Stimulated activated CD8-positive, alpha-beta memory T cell treated with anti-CD3 and anti-CD28 coated beads, Interleukin-15, amount 100 ng/mL, for 24 hours (primary cell): Measurements from ENCODE around the gene COL12A1.
A peak's percentile ranks its signal among the peaks of the same experiment; 100 is the strongest.
"Not testable (repeated sequence)": the region's sequence is repeated elsewhere in the genome, so short reads cannot be mapped to it uniquely, and the experiment has no call there.

ENCODE experiments used
- DNase-seq: peaks from one replicate; pipeline ENCODE4 v3.0.0-alpha.2; 2020; ENCODE audit warnings: low read depth

COL12A1 gene

DNA sequence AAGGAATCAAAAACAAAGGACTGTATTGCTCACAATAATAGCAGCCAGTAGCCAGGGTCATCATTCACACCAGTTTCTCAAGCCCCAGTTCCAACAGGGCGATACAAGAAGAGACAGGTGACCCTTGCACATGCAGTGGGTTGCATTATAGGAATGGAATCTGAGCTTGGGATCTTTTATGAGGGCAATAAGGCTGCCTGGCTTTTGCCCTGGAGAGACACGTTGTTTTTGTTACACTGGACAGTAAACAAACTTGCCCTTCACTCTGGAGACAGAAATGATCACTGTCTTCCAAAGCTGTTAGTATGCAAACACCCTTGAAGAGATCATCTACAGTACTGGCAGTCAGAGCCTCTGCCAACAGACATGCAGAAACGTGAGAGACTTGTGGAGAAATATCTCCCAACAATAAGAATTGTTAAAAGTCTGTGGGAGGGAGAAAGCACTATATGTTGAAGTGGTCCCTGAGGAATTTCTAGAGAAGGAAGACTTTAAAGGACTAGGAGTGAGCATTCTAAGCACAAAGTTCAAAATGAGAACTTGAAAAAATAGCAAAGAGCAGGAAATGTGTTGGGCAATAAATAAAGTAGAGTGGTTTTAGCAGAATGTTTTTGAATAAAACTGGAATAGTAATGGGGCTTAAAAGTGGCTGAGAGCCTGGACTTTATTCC is 6.2 kb upstream of the COL12A1 start:
- DNase-seq: no peak

DNA sequence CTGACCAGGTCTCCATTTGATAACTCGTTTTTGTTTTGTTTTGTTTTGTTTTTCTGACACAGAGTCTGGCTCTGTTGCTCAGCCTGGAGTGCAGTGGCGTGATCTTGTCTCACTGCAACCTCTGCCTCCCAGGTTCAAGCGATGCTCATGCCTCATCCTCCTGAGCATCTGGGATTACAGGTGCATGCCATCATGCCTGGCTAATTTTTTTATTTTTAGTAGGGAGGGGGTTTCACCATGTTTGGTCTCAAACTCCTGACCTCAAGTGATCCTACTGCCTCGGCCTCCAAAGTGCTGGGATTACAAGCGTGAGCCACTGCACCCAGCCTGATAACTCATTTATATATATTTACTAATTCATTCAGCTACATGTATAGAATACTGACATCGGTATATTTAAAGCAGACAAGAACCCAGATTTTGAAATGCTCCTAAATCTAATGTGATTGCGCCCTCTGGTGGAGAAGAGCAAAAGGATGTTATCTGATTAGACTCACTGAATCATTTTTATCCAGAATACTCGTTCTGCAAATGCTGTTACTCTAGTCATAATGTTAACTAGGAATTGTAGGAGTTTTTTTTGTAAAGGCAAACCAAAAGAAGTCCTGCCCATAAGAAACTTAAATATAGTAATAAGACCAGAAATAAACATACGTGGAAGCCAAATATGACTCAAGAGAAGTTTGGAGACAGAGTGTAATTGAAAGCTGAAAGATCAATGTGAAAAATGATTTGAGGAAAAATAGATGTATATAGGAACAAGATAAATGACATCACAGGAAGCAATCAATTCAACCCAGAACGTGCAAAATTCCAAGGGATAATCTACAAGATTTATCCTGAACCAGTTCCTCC is 5.3 kb upstream of the COL12A1 start:
- DNase-seq: no peak

- no peak for DNase-seq
These were observed 3.4 kb upstream of the COL12A1 start for GRCh38 chr6:75209184-75209723.

DNA sequence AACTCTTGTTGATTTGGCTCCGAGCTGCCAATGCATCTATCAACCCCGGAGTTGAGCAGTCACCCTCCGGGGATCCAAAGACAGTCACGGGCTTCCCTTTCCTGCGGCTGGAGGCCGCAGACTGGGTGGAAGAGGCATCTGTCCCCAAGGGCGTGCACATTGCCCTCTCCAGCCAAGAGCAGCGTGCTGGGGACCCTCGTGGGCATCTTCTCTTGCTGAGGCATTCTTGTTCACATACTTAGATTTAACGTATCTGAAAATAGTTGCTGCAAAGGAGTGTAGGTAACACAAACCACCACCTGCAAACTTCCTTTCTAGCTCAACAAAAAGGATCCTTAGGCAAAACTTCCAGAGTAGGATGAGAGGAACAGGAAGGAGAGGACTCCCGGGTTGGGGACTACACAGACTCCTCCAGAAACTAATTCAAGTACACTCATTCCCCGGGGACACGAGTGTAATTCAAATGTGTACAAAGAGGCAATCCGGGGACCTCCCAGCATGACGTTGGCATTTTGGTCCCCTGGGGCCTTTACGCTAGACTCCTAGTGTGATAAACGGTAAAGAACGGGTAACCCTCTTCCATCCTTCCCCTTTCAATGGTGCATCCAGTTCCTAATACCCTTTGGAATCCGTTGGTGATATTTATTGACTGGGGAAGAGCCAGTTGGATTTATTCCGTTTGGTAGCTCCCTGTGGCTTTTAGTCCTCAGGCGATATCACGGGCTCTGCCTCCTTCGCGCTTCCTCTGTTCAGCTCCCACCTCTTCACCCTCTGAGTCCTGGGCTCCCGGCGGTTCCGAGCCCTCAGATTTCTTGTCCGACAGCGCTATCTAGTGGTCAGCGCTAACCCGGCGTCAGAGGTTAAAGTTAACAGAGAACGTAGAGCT is 2.7 kb upstream of the COL12A1 start:
- peak; percentile 63 for DNase-seq

GRCh38 chr6:75206576-75207342 is 906 bp upstream of the COL12A1 start:
- DNase-seq: no peak

- no peak for DNase-seq
These were observed 686 bp downstream of the COL12A1 start for GRCh38 chr6:75204959-75205775.

DNA sequence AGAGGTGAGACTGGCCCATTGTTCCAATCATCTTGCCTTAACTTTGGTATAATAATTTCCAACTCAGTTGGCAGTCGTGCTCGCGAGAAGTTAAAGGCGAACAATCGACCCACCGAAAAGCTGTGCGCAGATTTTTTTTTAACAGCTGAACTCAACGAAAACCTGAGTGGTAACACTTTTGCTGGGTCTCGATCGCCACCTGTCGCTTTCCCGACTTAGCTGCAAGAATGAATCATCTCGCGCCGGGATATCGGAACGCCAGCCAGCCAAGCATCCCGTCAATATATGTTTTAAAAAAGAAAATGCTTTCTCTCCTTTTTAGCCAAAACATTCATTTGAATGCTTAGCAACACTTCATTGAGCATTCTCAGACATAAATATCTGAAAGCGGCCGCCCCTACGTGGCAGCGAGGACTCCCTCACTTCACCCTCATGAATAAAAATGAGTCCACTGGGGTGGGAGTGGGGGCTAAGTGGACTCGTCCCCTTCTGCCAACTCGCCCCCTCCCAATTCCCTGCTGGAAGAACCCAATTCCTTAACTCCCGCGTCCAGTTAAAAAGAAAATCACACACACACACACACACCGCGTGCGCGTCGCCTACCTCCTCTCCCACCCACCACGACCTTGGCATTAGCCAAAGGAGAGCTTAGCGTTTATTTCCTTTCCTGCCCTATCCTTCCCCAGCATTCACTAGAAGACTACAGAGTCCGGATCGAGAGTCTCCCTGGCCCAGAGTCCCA is 1.5 kb downstream of the COL12A1 start:
- DNase-seq: no peak

- no peak for DNase-seq
These were observed 2.1 kb downstream of the COL12A1 start for GRCh38 chr6:75203721-75204120.

- no peak for DNase-seq
These were observed 3.1 kb downstream of the COL12A1 start for GRCh38 chr6:75202676-75203131.

DNA sequence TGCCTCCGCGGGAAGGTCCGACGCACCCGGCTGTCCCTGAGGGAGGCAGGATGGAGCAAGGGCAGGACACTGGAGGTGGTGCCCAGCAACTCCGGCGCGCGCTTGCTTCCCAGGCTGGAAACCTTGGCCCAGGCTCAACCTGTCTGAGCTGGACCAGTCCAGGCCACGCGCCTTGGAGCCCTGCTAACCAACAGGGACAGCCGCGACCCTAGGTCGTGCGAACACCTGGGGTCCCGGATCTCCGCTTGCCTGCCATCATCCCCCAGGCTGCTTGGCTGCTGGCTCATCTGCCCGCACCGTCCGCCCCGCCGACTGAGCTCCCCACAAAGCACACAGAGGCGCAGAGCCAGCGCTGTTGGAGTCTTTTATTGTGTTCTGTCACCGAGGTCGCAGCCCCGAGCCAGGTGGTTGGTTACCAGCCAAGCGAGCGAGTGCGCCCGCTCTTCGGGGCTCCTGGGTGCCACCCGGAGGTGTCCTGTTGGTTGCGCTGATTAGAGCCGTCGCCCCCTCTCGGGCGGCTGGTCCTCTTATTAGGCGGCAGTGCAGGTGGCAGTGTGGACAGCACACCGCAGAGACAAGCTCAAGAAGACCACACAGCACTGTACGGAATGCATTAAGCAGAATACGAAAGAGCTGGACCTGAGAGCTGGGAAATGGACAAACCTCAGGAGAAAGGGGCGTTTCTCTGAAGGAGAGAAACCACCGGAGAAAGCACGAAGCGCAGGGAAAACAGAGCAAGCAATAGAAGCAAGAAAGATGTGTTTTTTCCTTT is 3.8 kb downstream of the COL12A1 start:
- no peak for DNase-seq

DNA sequence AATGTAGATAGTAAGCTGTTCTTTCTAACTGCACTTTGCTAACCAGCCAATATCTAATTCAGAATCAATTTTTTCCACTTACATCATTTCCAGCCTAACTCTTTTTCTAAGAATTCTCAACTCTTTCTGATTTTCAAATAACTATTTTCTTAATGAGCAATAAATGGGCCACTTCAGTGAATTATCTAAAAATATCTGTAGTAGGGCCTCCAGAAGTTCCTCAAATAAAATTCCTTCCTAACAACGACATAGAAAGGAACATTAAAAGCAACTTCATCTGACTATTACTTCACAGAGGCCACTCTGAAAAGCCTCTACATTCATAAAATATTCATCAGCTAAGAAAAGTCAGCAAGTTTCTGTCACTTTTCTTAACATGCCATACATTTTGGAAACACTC is 4.8 kb downstream of the COL12A1 start:
- DNase-seq: no peak

GRCh38 chr6:75199889-75200288 is 6.0 kb downstream of the COL12A1 start:
- no peak for DNase-seq

DNA sequence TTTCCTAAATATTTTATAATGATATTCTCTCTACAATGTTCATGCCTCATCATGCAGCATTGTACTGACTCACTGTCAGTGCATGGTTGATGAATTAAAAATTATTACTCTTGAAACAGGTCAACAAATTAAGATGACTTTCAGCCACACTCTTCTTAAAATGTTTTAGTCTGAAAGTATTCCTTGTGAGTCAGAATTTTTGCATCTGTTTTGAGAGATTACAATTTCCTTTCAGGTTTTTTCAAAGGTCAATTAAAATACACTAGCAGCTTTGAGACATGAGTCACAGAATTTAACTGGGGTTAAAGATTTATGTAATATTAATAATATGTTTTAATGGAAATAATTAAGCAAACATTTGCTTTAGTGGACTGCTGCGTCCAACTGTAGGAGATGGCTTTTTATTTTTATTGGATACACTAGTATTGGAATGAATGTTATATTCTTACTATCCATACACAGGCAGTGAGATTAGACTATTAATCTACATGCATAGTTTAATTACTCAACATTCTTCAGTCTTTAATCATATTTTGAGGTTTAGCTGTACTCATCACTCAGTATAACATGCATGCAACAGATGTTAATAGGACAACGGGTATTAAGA is 9.7 kb downstream of the COL12A1 start:
- DNase-seq: no peak

GRCh38 chr6:75188221-75188925 is 17.5 kb downstream of the COL12A1 start:
- no peak for DNase-seq

DNA sequence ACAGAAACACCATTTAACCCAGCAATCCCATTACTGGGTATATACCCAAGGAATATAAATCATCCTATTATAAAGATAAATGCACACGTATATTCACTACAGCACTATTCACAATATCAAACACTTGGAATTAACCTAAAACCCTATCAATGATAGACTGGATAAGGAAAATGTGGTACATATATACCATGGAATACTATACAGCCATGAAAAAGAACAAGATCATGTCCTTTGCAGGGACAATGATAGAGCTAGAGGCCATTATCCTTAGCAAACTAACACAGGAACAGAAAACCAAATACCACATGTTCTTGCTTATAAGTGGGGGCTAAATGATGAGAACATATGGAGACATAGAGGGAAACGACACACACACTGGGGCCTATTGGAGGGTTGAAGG is 19.3 kb downstream of the COL12A1 start:
- not testable (repeated sequence) for DNase-seq

DNA sequence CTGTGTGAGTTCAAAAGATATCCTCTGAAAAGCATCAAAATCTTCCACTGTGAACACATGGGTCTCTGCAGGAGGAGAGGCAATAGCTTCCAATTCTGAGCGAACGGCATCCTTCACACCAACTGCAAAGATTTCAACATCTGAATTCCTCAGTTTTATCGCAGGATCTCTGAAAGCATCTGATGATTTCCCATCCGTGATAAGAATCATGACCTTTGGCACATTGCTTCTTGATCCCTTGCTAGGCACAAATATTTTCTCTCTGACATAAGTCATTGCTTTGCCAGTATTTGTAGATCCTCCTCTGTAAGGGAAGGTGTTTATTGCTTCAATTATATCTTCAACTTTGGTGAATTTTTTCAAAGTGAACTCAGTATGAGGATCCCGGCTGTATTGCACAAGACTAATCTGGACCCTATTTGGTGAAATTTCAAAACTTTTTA is 22.7 kb downstream of the COL12A1 start:
- no peak for DNase-seq

- no peak for DNase-seq
These were observed 25.0 kb downstream of the COL12A1 start for GRCh38 chr6:75180864-75181263.

- no peak for DNase-seq
These were observed 27.1 kb downstream of the COL12A1 start for GRCh38 chr6:75178757-75179156.
